ENCODE results near the gene PRSS36.
"Not testable (repeated sequence)": the region's sequence is repeated elsewhere in the genome, so short reads cannot be mapped to it uniquely, and the experiment has no call there.

PRSS36 gene

DNA sequence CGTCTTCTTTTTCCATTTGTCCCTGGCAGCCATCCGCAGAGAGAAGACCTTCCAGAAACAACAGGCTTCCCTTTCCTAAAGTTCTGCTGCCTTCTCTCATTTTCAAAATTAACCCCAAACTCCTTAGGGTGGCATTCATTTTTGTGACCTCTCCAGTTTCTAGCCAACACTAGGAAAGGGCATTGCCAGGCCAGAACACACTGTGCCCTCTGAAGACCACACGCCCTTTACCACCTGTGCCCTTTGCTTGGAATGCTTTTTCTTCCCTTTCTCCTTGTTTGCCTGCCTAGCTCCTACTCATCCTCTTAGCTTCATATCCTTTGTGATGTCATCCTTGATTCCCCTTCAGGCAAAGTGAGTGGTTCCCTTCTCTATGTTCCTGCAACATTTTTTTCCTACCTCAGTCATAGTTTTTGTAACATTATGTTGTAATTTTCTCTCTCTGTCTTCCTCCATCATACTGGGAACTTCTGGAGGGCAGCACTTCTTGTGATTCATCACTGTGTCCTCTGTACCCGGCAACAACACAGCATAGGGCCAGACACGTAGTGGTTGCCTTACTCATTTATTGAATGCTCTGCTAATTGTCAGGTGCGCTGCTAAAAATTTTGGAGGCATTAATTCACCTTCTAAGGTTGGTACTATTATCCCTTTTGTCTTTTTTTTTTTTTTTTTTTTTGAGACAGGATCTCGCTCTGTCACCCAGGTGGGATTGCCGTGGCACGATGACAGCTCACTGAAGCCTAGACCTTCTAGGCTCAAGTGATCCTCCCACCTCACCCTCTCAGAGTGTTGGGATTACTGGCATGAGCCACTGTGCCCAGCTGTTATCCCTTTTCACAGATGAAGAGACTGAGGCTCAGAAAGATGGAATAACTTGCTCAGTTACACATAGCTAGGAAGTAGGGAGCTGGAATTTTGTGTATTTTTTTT, 31.4 kb downstream of the PRSS36 start:
- DNase-seq: no peak

DNA sequence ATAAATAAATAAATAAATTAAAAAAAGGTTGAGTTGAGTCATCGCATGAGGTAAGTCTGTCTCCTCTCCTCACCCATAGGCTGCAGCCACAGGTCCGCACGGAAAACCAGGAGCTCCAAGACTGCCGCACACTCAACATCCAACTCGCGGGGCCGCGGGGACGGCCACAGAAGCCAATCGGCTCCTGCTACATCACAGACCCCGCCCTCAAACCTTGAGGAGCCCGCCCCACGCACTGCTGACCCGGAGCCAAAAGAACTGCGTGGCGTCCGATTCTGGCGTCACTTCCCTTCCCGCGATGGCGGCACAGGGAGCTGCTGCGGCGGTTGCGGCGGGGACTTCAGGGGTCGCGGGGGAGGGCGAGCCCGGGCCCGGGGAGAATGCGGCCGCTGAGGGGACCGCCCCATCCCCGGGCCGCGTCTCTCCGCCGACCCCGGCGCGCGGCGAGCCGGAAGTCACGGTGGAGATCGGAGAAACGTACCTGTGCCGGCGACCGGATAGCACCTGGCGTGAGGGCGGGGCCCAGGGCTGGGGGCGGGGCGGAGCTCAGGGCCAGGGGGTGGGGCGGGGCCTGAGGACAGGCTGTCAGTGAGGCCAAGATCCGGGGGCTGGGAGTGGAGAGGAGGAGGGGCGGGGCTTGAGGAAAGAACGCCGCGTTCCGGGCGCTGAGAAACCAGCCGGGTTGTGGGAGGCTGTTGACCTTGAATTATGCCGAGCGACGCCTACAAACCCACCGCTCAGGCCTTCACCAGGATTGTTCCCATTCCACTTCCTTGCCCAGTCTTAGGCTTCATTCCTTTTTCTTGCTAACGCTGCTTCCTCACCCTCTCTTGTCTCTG, 32.3 kb downstream of the PRSS36 start, which contains the start of gene KAT8:
TSS of gene KAT8 (plus strand) at position 281 of the 839 bp plus-strand sequence. CDS start at position 299, 18 bp downstream.
- DNase-seq: peak; percentile 98

DNA sequence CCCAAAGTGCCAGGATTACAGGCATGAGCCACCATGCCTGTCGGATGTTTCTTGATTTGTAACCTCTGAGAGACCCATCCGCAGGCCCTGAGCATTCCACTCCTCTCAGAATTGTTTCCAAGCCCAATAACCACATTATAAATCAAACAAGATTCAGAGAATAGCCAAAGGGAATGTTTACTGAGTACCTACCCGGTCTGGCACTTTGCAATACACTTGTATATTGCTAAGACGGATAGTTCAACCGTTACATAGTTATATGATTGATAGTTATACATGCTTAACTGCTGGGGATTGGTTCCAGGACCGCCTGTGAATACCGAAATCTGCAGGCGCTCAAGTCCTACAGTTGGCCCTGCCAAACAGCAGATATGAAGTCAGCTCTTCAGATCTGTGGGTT, 35.4 kb downstream of the PRSS36 start:
- no peak for DNase-seq

DNA sequence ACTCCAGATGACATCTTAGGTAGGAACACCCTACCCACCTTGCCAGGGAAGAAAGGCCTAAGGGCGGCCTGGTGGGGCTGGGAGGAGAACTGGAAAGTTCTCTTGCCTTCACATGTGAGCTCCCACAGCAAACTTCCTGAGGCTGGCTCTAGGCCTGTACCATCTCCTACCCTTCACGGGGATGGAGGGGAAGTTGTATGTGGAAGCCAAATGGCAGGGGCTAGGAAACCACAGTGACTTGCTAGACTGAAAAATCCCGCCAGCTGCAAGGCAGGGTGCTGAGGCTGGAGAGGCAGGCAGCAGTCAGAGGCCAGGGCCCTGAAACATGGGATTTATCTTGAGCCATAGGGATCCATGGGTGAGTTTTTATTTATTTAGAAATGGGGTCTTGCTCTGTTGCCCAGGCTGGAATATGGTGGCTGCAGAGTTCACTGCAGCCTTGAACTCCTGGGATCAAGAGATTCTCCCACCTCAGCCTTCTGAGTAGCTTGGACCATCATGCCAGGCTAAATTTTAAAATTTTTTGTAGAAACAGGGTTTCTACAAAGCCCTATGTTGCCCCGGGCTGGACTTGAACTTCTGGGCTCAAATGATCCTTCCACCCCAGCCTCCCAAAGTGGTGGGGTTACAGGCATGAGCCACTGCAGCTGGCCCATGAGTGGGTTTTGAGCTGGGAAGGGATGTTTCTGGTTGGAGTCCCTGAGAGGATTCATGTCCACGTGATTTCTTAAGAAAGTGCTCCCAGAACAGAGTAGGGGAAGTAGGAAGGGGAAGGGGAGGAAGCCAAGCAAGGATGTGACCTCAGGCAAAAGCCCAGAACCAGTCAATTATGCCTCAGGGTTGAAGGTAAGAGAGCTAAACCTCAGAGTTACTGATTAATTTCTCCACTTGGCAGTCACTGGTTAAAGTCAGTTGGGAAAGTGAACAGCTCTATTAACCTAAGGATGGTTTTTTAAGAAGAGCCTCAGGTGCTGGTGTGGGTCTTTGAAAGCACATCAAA, 36.4 kb downstream of the PRSS36 start:
- DNase-seq: no peak

DNA sequence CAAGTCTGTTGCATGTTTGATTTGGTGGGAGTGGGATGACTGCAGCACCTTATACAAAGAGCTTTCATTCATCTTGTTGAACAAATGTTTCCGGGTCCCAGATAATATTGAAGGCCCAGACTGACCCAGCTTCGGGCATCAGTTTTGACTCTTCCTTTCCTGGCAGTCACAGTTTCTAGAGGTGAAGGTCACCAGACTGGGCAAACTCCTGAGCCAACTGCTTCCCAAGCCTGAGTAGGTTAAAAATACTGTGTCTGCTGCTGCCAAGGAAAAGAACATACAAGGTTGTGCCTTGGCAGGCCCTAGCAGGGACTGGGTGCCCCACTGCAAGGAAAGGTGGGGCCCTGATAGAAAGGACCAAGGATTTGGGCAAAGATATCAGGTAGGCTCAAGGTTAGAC, 37.2 kb downstream of the PRSS36 start:
- no peak for DNase-seq

DNA sequence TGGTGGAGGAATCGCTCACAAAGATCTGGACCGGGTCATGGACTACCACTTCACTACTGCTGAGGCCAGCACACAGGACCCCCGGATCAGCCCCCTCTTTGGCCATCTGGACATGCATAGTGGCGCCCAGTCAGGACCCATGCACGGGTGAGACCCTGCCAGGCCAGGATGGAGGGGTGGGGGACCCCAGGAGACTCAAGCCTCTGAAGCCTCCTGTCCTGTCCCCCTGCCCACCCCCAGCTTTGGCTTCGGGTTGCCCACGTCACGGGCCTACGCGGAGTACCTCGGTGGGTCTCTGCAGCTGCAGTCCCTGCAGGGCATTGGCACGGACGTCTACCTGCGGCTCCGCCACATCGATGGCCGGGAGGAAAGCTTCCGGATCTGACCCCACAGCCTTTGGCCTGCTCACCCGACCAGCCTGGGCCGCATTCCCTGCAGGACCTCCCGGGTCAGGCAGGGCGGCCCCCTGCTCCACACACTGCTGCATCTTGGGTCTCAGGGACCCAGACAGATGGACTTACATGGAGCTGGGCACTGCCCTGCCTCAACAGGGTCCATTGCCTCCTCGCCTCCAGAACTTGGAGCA, 37.9 kb downstream of the PRSS36 start:
- no peak for DNase-seq

DNA sequence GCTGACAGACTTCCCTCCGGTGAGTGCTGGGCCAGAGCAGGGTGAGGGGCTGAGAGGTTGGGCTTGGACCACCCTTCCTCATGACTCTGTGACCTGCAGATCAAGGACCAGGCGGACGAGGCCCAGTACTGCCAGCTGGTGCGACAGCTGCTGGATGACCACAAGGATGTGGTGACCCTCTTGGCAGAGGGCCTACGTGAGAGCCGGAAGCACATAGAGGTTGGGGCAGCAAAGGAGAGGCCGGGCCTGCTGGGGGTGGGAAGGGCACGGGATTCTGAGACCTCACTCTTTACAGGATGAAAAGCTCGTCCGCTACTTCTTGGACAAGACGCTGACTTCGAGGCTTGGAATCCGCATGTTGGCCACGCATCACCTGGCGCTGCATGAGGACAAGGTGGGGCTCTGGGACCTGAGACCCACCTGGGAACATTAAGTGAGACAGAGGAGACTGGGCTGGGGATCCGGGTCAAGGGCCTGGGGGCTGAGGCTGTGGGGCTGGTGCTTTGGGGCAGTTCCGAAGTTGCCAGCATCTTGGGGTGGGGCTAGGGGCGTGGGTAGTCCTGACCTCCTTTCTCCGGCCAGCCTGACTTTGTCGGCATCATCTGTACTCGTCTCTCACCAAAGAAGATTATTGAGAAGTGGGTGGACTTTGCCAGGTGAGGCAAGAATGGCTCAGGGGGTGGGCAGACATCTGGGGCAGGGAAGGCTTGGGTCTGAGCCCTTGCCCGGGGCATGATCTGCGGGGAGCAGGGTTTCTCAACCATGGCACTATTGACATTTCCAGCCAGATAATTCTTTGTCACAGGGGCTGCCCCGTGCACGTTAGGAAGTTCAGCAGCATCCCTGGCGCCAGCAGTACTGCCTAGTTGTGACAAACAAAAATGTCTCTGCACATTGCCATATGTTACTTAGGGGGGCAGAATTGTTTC, 39.5 kb downstream of the PRSS36 start:
- no peak for DNase-seq

DNA sequence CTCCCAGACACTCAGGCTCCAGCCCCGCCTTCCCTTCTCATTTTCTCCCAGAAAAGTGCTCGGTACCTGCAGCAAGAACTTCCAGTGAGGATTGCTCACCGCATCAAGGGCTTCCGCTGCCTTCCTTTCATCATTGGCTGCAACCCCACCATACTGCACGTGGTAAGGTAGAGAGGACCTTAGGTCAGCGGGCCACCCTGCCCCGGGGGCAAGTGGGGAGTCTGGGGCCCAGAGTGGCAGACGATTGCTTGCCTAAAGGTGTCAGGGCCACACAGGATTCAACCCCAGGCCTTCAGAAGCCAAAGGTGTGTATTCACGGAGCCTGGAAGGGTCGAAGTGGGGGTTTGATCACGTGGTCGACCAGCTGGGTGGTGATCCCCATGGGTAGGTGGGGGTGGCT, 40.2 kb downstream of the PRSS36 start:
- DNase-seq: no peak

DNA sequence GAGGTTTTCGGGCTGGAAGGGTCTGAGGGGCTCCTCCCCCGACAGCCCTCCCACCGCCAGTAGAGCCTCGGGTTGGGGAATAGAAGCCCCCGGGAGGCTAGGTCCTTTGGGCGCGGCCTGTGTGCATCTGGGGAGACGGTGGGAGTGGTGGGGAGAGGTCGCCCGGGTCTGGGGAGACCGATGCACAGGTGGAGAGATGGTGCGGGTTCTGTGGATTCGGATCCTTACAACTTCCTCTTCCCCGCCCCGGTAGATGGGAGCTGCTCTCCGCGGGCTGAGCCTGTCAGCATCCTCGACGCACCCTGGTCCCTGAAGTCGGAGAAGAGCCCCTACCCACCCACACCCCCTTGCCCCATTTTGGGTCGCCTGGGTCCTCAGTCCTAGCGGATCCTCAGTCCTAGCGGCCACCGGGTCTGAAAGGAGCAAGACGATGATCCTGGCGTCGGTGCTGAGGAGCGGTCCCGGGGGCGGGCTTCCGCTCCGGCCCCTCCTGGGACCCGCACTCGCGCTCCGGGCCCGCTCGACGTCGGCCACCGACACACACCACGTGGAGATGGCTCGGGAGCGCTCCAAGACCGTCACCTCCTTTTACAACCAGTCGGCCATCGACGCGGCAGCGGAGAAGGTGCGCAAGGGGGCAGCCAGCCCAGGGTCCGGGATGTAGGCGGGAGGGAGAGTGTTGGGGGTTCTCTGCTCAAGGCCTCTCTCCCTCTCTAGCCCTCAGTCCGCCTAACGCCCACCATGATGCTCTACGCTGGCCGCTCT, 40.9 kb downstream of the PRSS36 start:
- no peak for DNase-seq

DNA sequence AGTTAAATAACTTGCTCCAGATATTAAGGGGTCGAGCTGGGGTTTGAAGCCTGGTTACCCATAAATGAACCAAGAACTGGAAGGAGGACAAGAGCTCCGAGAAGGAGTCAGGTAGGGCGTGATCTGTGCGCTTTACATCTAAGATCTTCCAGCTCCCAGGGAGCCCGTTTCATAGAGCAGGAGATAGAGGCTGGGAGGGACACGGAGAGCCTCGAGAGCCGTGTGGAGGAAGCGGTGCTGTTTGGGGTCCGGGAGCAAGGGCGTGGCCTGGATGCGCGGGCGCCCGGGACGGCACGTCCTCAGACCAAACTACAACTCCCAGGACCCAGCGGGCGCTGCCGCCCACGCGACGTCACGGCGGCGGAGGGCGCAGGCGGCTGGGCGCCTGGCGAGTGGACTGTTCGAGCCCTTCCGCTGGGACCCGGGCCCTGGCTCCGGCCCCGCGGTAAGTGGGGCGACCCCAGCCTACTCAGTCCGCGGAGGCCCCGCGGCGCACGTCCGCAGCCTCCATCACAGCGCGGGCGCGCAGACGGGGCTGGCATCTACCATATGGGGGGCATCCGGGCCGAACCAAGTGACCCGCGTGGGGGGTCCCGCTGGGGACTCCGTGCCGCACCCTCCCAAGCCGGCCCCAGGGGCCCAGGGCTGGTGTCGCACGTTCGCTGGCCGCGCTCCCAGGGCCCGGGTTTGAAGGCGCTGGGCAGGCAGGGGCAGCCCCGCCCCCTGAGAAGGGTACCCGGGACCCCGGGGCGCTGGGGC, 41.7 kb downstream of the PRSS36 start, which contains the start of gene BCKDK:
TSS of gene BCKDK (plus strand) at position 352 of the 759 bp plus-strand sequence. CDS start 838 bp downstream, outside the sequence.
- peak; percentile 60 for DNase-seq

DNA sequence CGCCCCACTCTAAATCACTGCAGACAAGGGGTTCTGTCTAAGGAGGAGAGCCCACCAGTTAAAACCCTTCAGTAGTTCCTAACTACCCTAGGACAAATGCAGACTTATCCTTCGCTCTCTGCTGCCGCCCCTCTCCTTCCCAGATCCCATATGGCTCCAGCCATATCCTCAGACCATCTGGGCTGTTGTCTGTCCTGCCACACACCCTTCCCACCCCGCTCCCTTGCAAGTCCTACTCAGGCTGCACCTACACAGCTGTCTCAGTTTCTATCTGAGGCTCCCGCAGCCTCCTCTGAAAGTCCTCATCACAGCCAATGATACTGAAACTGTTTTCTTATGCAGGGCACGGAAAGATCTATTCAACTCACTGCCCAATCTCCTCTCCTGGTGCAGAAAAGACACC, 42.4 kb downstream of the PRSS36 start:
- DNase-seq: peak; percentile 15

DNA sequence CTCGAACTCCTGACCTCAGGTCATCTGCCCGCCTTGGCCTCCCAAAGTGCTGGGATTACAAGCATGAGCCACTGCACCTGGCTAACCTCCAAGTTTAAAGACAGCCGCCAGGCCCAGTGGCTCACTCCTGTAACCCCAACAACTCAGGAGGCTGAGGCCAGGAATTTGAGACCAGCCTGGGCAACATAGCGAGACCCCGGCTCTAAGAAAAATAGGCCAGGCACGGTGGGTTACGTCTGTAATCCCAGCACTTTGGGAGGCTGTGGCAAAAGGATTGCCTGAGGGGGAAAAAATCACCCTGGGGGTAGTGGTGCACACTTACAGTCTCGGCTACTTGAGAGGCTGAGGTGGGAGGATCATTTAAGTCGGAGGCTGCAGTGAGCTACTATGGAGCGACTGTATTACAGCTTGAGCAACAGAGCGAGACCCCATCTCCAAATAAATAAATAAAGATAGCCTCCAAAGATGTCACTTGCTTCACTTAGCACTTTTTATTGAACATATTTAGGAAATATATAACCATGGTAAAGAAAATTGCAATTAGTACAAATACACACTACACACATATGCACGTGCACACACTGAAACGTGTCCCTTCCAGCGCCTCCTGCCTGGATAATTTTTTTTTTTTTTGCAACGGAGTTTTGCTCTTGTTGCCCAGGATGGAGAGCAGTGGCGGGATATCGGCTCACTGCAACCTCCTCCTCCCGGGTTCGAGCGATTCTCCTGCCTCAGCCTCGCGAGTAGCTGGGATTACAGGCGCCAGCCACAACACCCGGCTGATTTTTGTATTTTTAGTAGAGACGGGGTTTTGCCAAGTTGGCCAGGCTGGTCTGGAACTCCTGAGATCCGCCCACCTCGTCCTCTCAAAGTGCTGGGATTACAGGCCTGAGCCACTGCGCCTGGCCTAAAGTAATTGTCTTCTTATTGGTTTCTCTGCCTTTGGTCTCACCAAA, 43.1 kb downstream of the PRSS36 start:
- no peak for DNase-seq

DNA sequence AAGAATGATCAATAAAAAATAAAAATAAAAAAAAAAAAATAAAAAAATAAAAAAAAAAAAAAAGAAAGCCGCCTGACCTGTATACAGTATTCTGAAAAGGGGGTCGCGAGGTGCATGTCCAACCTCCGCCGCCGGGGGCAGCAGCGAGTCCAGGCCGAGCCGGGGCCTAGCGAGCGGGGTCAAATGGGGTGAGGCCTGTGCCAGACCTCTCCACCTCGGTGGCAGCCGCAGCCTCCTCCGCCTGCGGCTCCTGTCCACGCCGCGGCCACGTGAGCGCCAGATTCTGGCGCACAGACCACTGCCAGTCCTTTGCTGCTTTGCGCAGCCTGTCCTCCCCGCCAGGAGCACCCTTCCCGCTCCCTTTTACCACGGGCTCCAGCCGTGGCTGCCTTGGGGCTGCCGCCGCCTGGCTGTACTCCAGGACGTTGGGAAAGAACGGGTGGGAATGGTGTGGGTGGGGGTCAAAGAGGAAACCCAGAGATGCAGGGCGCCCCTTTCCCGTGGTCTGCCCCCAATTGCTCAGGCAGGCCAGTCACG, 44.1 kb downstream of the PRSS36 start:
- peak; percentile 60 for DNase-seq

DNA sequence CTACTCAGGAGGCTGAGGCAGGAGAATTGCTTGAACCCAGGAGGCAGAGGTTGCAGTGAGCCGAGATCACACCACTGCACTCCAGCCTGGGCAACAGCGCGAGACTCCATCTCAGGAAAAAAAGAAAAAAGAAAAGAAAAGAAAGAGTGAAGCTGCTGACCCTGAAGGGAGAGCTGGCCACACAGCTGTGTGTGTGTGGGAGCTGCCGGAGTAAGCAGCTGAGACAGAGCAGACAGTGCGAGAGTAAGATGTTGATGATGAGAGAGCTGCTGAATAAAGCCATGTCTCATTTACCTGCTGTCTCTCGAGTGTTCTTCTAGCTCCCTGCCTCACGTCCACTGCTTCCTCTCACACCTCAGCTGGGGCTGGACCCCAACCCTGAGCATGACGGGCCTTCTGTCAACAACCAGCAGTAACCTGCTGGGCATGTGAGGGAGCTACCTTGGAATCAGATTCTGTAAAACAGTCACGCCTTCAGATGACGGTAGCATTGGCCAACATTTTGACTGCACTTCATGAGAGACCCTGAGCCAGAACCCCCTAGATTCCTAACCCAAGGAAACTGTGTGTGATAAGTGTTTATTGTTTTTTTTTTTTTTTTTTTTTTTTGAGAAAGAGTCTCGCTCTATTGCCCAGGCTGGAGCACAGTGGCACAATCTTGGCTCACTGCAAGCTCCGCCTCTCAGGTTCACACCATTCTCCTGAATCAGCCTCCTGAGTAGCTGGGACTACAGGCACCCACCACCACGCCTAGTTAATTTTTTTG, 48.8 kb downstream of the PRSS36 start:
- DNase-seq: not testable (repeated sequence)

DNA sequence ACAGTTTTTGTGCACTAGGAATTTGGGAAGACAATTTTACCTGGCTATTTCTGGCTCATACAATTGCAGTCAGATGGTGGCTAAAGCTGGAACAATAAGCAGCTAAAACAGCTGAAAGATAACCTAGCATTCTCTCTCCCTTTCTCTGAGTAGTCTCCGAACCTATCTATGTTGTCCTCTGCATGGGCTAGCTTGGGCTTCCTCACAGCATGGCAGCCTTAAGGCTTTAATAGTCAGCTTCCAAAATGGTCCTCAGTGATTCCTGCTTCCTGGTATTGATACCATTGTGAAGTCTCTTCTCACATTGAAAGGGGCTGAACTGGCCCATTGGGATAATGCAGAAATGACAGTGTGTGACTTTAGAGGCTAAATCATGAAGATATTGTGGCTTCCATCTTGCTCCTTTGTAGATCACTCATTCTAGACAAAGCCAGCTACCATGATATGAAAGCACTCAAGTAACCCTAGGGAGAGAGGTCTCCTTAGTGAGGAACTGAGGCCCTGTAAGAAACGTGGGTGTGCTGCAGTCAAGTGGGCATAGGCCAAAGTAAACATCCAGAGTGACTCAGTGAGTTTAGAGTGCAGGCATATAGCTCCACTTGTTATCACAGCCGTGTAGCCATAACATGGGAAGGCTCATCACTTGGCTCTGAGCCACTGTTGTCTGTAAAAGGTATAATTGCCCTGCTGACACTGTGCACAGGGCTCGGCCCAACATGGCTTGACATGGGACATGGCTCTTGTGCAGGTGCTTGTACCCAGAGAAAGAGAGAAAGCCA, 49.8 kb downstream of the PRSS36 start:
- DNase-seq: no peak

All from stimulated activated naive CD4-positive, alpha-beta T cell treated with Interleukin-2 at 50 U/mL for 16 hours (primary cell).